ENCODE measurements around the gene TBC1D16.

The TBC1D16 gene

DNA sequence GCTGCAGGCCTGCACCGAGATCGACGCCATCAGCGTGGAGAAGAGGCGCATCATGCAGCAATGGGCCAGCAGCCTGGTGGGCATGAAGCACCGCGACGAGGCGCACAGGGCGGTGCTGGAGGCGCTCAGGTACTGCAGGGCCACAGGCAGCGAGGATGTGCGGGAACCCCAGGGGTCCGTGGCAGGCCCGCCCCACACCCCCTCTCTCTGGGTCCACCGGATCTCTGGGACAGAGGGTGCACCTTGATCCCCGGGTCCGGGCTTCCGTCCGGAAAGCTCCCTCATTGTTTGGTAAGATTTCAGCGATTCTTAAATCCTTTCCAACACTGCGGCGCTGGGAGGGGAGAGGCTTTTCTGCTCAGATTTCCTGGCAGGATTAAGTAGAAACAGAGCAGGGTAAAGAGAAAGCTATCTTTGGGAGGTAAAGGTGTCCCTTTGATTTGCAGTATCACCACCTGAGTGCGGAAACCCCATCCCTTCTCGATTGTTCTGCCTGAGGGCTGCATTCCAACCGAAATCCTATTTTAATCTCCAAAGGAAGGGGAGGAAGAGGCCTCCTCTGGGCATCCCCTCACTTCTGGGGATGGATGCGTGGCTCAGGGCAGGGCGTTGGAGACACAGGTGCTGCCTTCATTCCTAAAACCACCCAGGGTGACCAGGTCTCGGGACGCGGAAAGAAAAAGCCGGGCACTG lies 30.0 kb upstream of the TBC1D16 start:
- Histone ChIP-seq H3K4me1 (ENCODE audit: control insufficient read depth, insufficient read depth, low read length) (peaks cover 11% of the 10 kb centered on the region), H3K27ac (ENCODE audit: low read depth, low read length) (no peak overlapping the region), H3K36me3 (ENCODE audit: control insufficient read depth, insufficient read depth, low read length) (no peaks in the 10 kb centered on the region), H3K27me3 (ENCODE audit: control insufficient read depth, insufficient read depth, low read length) (no peaks in the 10 kb centered on the region), H3K9ac (ENCODE audit: low read length) (no peak overlapping the region), H3K4me3 (ENCODE audit: low read length) (no peak overlapping the region)

DNA sequence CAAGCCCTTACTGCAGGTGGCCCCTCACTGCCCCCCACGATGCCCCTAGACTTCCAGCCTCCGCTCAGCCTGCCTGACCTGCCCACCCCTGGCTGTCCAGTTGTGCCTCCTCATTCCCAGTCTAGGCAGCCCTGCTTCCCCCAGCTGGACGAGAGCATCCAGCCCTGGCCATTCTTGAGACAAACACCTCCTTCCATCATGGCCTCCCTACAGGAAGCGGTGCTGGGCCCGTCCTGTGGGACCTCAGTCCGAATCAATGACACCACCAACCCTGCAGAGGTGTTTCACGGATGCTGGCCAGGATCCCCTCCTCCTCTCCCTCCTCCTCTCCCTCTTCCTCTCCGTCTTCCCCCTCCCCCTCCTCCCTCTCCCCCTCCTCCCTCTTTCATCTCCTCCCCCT lies 29.0 kb upstream of the TBC1D16 start:
- Histone ChIP-seq H3K9ac (ENCODE audit: low read length) (no peak overlapping the region), H3K36me3 (ENCODE audit: control insufficient read depth, insufficient read depth, low read length) (no peaks in the 10 kb centered on the region), H3K4me3 (ENCODE audit: low read length) (no peak overlapping the region), H3K27me3 (ENCODE audit: control insufficient read depth, insufficient read depth, low read length) (no peaks in the 10 kb centered on the region), H3K27ac (ENCODE audit: low read depth, low read length) (no peak overlapping the region), H3K4me1 (ENCODE audit: control insufficient read depth, insufficient read depth, low read length) (peaks cover 9% of the 10 kb centered on the region)

DNA sequence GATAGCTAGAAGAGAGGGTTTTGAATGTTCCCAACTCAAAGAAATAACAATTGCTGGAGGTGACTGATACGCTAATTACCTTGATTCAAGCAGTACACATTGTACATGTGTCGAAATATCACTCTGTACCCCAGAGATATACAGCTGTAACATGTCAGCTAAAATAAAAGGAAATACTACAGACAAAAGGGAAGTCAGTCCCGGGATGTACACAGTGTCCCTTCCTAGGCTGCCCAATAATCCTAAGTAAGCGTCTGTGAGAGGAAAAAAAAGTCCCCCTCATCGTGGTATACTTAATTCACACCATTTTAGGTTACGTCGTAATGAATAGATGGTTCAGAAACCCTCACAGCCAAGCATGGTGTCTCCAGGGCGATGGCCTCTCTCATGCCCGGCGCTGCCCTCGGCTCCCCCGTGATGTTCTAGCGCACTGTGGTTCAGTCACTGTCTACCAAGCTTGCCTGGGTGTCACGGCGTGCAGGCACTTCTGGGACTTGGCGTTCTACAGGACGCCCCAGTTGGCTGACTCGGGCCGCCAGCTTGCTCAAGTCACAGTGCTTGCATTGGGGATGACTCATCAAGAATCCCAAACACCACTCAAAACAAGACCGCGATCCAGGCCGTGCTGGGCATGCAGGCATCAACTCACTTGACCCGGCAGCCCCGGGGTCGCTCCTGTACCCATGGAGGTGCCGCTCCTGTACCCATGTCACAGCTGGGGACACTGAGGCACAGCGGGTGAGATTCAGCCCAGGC lies 28.3 kb upstream of the TBC1D16 start:
- Histone ChIP-seq H3K36me3 (ENCODE audit: control insufficient read depth, insufficient read depth, low read length) (no peaks in the 10 kb centered on the region), H3K27me3 (ENCODE audit: control insufficient read depth, insufficient read depth, low read length) (no peaks in the 10 kb centered on the region), H3K27ac (ENCODE audit: low read depth, low read length) (no peak overlapping the region), H3K4me3 (ENCODE audit: low read length) (no peak overlapping the region), H3K4me1 (ENCODE audit: control insufficient read depth, insufficient read depth, low read length) (peaks cover 7% of the 10 kb centered on the region), H3K9ac (ENCODE audit: low read length) (no peak overlapping the region)

DNA sequence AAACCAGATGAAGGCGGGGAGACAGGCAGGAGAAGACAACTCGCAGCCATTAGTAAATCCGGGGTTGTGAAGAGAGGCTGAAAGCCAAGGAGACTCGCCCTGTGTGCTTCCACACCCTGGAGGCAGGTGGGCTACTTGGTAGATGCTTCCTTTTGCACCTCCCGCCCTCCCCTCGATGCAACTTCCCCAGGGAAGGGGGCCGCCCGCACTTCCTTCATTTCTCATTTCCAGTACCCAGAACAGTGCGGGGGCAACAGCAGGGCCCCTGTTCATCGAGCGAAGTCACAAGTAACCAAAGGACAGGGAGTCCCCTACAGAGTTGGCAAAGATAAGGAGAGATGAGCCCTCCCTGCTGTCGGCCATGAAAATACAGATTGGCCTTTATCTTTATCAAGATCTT lies 25.7 kb upstream of the TBC1D16 start:
- Histone ChIP-seq H3K4me3 (ENCODE audit: low read length) (no peak overlapping the region), H3K4me1 (ENCODE audit: control insufficient read depth, insufficient read depth, low read length) (no peaks in the 10 kb centered on the region), H3K9ac (ENCODE audit: low read length) (no peak overlapping the region), H3K36me3 (ENCODE audit: control insufficient read depth, insufficient read depth, low read length) (no peaks in the 10 kb centered on the region), H3K27me3 (ENCODE audit: control insufficient read depth, insufficient read depth, low read length) (no peaks in the 10 kb centered on the region), H3K27ac (ENCODE audit: low read depth, low read length) (no peak overlapping the region)

DNA sequence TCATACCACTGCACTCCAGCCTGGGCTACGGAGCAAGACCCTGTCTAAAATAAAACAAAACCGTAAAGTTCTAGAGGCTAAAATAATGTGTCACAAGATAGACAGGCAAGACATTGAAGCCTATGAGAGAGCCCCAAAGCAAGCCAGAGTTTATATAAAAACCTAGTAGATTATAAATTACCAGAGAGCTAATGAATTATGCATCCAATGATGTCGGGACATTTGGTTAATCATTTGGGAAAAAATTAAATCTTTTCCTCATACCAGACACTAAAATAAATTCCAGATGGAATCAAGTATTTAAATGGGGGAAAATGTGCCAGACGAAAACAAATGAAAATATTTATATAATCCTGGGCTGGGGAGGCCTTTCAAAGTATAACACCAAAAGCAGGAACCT lies 25.0 kb upstream of the TBC1D16 start:
- Histone ChIP-seq H3K27ac (ENCODE audit: low read depth, low read length) (no peak overlapping the region), H3K36me3 (ENCODE audit: control insufficient read depth, insufficient read depth, low read length) (no peaks in the 10 kb centered on the region)

DNA sequence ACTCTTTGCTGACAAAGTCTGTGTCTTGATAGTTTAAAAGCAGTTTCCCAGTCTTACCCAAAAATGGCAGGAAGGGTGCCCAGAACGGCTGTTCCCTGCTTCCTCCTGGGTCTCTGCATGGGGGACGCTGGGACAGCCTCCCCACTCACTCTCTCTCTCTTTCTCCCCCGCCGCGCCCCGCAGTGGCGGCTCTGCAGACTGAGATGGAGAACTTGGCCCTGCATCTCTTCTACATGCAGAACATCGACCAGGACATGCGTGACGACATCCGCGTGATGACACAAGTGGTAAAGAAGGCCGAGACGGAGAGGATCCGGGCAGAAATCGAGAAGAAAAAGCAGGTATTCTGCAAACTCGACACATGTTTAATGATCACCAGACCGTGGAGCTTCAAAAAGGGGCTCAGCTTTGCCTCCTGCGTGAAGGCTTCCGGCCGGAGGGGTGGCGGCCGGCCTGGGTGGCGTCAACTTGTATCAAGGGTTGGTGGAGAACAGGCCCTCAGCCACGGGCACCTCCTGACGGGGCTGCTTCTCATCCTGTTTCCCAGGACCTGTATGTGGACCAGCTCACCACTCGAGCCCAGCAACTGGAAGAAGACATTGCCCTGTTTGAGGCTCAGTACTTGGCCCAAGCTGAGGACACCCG lies 22.8 kb upstream of the TBC1D16 start:
- no peak overlapping the region for H3K27ac ChIP-seq (ENCODE audit: low read depth, low read length)
- no peaks in the 10 kb centered on the region for H3K4me1 ChIP-seq (ENCODE audit: control insufficient read depth, insufficient read depth, low read length)
- no peaks in the 10 kb centered on the region for H3K27me3 ChIP-seq (ENCODE audit: control insufficient read depth, insufficient read depth, low read length)
- no peak overlapping the region for H3K9ac ChIP-seq (ENCODE audit: low read length)
- H3K4me3 ChIP-seq (ENCODE audit: low read length), result no peak overlapping the region
- no peaks in the 10 kb centered on the region for H3K36me3 ChIP-seq (ENCODE audit: control insufficient read depth, insufficient read depth, low read length)

More for the DNA sequence above, 25.0 kb upstream of the TBC1D16 start:
- H3K9ac ChIP-seq (ENCODE audit: low read length), result no peak overlapping the region
- H3K27me3 ChIP-seq (ENCODE audit: control insufficient read depth, insufficient read depth, low read length), result no peaks in the 10 kb centered on the region
- H3K4me3 ChIP-seq (ENCODE audit: low read length), result no peak overlapping the region
- no peaks in the 10 kb centered on the region for H3K4me1 ChIP-seq (ENCODE audit: control insufficient read depth, insufficient read depth, low read length)

DNA sequence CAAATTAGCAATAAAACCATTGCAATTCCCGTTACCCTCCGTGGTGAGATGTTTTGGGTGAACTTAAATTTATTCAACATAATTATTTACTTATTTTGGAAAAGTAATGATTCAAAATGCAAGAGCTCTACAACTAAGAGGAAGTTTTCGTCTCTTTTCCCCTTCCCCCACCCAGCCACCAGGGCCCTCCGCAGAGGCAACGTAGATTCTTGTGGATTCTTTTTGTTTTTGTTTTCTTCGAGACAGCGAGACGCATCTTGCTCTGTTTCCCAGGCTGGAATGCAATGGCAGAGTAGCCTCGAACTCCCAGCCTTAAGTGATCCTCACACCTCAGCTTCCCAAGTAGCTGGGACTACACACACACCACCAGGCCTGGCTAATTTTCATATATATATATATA lies 19.9 kb upstream of the TBC1D16 start:
- Histone ChIP-seq H3K36me3 (ENCODE audit: control insufficient read depth, insufficient read depth, low read length) (no peaks in the 10 kb centered on the region), H3K9ac (ENCODE audit: low read length) (no peak overlapping the region), H3K27me3 (ENCODE audit: control insufficient read depth, insufficient read depth, low read length) (no peaks in the 10 kb centered on the region), H3K4me3 (ENCODE audit: low read length) (no peak overlapping the region), H3K4me1 (ENCODE audit: control insufficient read depth, insufficient read depth, low read length) (no peaks in the 10 kb centered on the region), H3K27ac (ENCODE audit: low read depth, low read length) (no peak overlapping the region)

DNA sequence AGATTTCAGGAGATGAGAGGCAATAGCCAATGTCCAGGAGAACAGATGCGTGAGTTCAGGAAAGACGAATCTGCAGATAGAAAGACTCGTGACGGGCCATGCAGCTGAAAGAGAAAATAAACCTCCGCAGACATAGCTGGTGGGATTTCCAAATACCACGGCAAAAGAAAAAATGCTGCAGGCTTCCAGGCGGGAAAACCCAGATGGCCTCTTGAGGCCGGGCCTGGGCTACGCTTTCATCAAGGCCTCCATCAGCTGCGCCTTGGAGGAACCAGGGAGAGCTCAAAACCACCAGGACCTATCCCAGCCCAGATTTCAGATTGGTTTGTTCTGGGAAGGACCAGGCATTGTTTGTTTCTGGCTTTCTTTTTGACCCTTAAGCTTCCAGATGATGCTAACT lies 17.4 kb upstream of the TBC1D16 start:
- Histone ChIP-seq H3K36me3 (ENCODE audit: control insufficient read depth, insufficient read depth, low read length) (peaks cover 3% of the 10 kb centered on the region), H3K4me1 (ENCODE audit: control insufficient read depth, insufficient read depth, low read length) (no peaks in the 10 kb centered on the region), H3K27ac (ENCODE audit: low read depth, low read length) (no peak overlapping the region), H3K27me3 (ENCODE audit: control insufficient read depth, insufficient read depth, low read length) (no peaks in the 10 kb centered on the region), H3K9ac (ENCODE audit: low read length) (no peak overlapping the region), H3K4me3 (ENCODE audit: low read length) (no peak overlapping the region)

DNA sequence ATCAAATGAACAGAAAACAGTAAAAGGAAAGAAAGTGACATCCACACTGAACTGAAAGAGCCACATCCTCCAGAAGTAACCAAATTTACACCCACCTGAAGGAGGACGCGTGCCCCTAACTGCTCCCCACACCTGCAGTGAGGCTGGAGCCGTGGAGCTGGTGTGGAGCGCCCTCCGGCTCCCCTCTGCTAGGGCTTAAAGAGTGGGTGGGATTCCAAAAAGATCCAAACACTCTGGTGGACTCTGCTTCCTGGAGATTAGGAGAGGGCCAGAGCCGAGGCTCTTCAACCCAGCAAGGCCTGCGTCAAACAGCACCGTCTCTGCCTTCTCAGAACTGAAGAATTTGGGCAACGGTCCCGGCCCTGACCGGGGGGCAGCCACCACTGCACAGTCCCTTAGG lies 16.0 kb upstream of the TBC1D16 start:
- Histone ChIP-seq H3K27me3 (ENCODE audit: control insufficient read depth, insufficient read depth, low read length) (no peaks in the 10 kb centered on the region), H3K4me3 (ENCODE audit: low read length) (no peak overlapping the region), H3K4me1 (ENCODE audit: control insufficient read depth, insufficient read depth, low read length) (no peaks in the 10 kb centered on the region), H3K27ac (ENCODE audit: low read depth, low read length) (no peak overlapping the region), H3K9ac (ENCODE audit: low read length) (no peak overlapping the region), H3K36me3 (ENCODE audit: control insufficient read depth, insufficient read depth, low read length) (peaks cover 5% of the 10 kb centered on the region)

DNA sequence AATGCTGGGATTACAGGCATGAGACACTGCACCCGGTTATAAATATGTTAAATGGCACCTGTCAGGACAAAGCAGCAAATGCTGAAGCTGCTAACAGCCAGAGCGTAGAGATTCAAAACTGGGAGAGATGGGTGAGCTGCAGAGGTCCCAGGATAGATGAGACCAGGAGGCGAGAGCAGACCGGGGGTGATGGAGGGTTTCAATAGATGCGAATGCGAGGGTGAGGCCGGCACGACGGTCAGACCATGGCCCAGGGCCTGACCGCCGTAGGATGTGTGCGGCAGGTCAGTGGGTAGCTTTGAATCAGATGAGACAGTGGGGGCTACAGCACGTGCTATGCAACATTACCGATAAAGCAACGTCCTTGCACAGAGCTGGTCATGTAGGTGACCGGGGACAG lies 15.0 kb upstream of the TBC1D16 start:
- Histone ChIP-seq H3K9ac (ENCODE audit: low read length) (no peak overlapping the region), H3K36me3 (ENCODE audit: control insufficient read depth, insufficient read depth, low read length) (peaks cover 5% of the 10 kb centered on the region), H3K4me1 (ENCODE audit: control insufficient read depth, insufficient read depth, low read length) (no peaks in the 10 kb centered on the region), H3K27me3 (ENCODE audit: control insufficient read depth, insufficient read depth, low read length) (no peaks in the 10 kb centered on the region), H3K4me3 (ENCODE audit: low read length) (no peak overlapping the region), H3K27ac (ENCODE audit: low read depth, low read length) (no peak overlapping the region)

DNA sequence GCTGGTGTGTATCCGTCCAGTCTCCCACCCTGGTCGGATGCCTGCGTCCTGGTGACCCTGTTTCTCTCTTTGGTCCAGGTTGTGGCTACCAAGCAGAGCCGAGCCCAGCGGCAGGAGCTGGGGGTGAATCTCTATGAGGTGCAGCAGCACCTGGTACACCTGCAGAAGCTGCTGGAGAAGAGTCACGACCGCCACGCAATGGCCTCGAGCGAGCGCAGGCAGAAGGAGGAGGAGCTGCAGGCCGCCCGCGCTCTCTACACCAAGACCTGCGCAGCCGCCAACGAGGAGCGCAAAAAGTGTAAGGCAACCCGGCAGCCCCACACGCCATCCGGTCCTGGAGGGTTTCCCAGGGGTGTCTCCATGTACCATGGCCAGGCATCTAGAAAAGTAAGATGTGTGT lies 14.3 kb upstream of the TBC1D16 start:
- Histone ChIP-seq H3K4me3 (ENCODE audit: low read length) (no peak overlapping the region), H3K36me3 (ENCODE audit: control insufficient read depth, insufficient read depth, low read length) (peaks cover 5% of the 10 kb centered on the region), H3K27ac (ENCODE audit: low read depth, low read length) (no peak overlapping the region), H3K4me1 (ENCODE audit: control insufficient read depth, insufficient read depth, low read length) (no peaks in the 10 kb centered on the region), H3K27me3 (ENCODE audit: control insufficient read depth, insufficient read depth, low read length) (no peaks in the 10 kb centered on the region), H3K9ac (ENCODE audit: low read length) (no peak overlapping the region)

DNA sequence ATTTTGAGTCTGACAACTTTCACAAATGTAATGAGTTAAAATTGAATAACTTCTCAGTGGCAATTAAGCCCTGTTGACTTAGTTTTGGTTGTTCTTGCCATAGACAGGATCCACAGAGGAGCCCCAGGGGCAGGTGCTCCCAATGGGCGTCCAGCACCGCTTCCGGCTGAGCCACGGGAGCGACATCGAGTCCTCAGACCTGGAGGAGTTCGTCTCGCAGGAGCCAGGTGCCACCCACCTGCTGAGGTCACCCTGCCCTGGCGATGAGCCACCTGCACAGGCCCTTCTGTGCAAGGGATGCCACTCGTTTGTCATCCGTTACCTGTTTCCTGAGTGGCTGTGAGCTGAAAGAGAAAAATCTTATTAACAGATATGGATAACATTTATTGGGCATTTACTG lies 11.5 kb upstream of the TBC1D16 start:
- H3K4me3 ChIP-seq (ENCODE audit: low read length), result no peak overlapping the region
- no peaks in the 10 kb centered on the region for H3K27me3 ChIP-seq (ENCODE audit: control insufficient read depth, insufficient read depth, low read length)
- H3K9ac ChIP-seq (ENCODE audit: low read length), result no peak overlapping the region
- peaks cover 5% of the 10 kb centered on the region for H3K36me3 ChIP-seq (ENCODE audit: control insufficient read depth, insufficient read depth, low read length)
- H3K4me1 ChIP-seq (ENCODE audit: control insufficient read depth, insufficient read depth, low read length), result no peaks in the 10 kb centered on the region
- no peak overlapping the region for H3K27ac ChIP-seq (ENCODE audit: low read depth, low read length)
